IPS DF 6.9 (cell line): ENCODE results near the gene ROBO1.

Source experiments
- DNase-seq: peaks from one replicate; pipeline ENCODE4 v3.0.0-alpha.2; 2013; ENCODE audit warnings: low read depth, low spot score
- H3K27ac ChIP-seq: one replicate; pipeline ENCODE4 v1.5.1; 2013; ENCODE audit warnings: low read length, control low read depth
- H3K27me3 ChIP-seq: 2 replicates; pipeline ENCODE4 v1.6.1; 2013; ENCODE audit warnings: mild to moderate bottlenecking, low read length; ENCODE audit not compliant: control insufficient read depth, insufficient read depth
- H3K36me3 ChIP-seq: 2 replicates; pipeline ENCODE4 v1.6.1; 2013; ENCODE audit warnings: low read length; ENCODE audit not compliant: control insufficient read depth, insufficient read depth
- H3K4me1 ChIP-seq: 2 replicates; pipeline ENCODE4 v1.6.1; 2013; ENCODE audit warnings: low read length; ENCODE audit not compliant: control insufficient read depth, insufficient read depth
- H3K4me3 ChIP-seq: 2 replicates; pipeline ENCODE4 v1.5.1; 2013; ENCODE audit warnings: mild to moderate bottlenecking, low read length
- H3K9me3 ChIP-seq: 2 replicates; pipeline ENCODE4 v1.6.1; 2013; ENCODE audit warnings: low read length, inconsistent platforms; ENCODE audit not compliant: control insufficient read depth, insufficient read depth
- WGBS: extraction: QIAGEN DNeasy Blood & Tissue Kit; methylation state at CpG from one replicate; pipeline ENCODE4 v1.1.7; 2013; ENCODE audit warnings: mixed read lengths, missing lambda C conversion rate; ENCODE audit not compliant: insufficient read length, insufficient coverage; 5-methylcytosine and 5-hydroxymethylcytosine counted together

ROBO1 gene

GRCh38 chr3:78994174-78995027 is 773.4 kb downstream of the ROBO1 start:
- WGBS, result no CpG with 5 or more reads among the region's 9 CpGs
- Histone ChIP-seq H3K27ac (no peak overlapping the region), H3K9me3 (no peaks in the 10 kb centered on the region), H3K4me3 (no peak overlapping the region), H3K27me3 (no peaks in the 10 kb centered on the region), H3K4me1 (no peaks in the 10 kb centered on the region; the same call in 1 of the 2 replicates), H3K36me3 (no peaks in the 10 kb centered on the region)
- DNase-seq, result peak; percentile 27

GRCh38 chr3:78993375-78993774 is 774.4 kb downstream of the ROBO1 start:
- Histone ChIP-seq H3K9me3 (no peaks in the 10 kb centered on the region), H3K4me3 (no peak overlapping the region), H3K36me3 (no peaks in the 10 kb centered on the region), H3K27me3 (no peaks in the 10 kb centered on the region), H3K27ac (no peak overlapping the region), H3K4me1 (no peaks in the 10 kb centered on the region; the same call in 1 of the 2 replicates)
- no peak for DNase-seq
- no CpG with 5 or more reads among the region's 4 CpGs for WGBS

GRCh38 chr3:78992830-78993229 is 775.0 kb downstream of the ROBO1 start:
- Histone ChIP-seq H3K27me3 (no peaks in the 10 kb centered on the region), H3K9me3 (no peaks in the 10 kb centered on the region), H3K36me3 (no peaks in the 10 kb centered on the region), H3K4me1 (no peaks in the 10 kb centered on the region; the same call in 1 of the 2 replicates), H3K4me3 (no peak overlapping the region), H3K27ac (no peak overlapping the region)
- no CpG with 5 or more reads among the region's 3 CpGs for WGBS
- no peak for DNase-seq

GRCh38 chr3:78992400-78992799 is 775.4 kb downstream of the ROBO1 start:
- no peak overlapping the region for H3K4me3 ChIP-seq
- DNase-seq, result no peak
- no peak overlapping the region for H3K27ac ChIP-seq
- no peaks in the 10 kb centered on the region for H3K27me3 ChIP-seq
- H3K9me3 ChIP-seq, result no peaks in the 10 kb centered on the region
- H3K4me1 ChIP-seq, result no peaks in the 10 kb centered on the region; the same call in 1 of the 2 replicates
- no peaks in the 10 kb centered on the region for H3K36me3 ChIP-seq

- H3K4me1 ChIP-seq, result no peaks in the 10 kb centered on the region; the same call in 1 of the 2 replicates
- no peak overlapping the region for H3K27ac ChIP-seq
- no peaks in the 10 kb centered on the region for H3K36me3 ChIP-seq
- H3K9me3 ChIP-seq, result no peaks in the 10 kb centered on the region
- whole genome bisulfite sequencing, result no CpG with 5 or more reads among the region's 2 CpGs
- no peak overlapping the region for H3K4me3 ChIP-seq
- no peak for DNase-seq
- H3K27me3 ChIP-seq, result no peaks in the 10 kb centered on the region
Measured at GRCh38 chr3:78991656-78992055, 776.1 kb downstream of the ROBO1 start.

- Histone ChIP-seq H3K9me3 (no peaks in the 10 kb centered on the region), H3K27me3 (no peaks in the 10 kb centered on the region), H3K27ac (no peak overlapping the region), H3K4me3 (no peak overlapping the region), H3K36me3 (no peaks in the 10 kb centered on the region), H3K4me1 (no peaks in the 10 kb centered on the region; the same call in 1 of the 2 replicates)
- no CpG with 5 or more reads among the region's 4 CpGs for WGBS
- no peak for DNase-seq
Measured at GRCh38 chr3:78990156-78990555, 777.6 kb downstream of the ROBO1 start.

GRCh38 chr3:78988324-78988723 is 779.5 kb downstream of the ROBO1 start:
- Histone ChIP-seq H3K36me3 (no peaks in the 10 kb centered on the region), H3K4me3 (no peak overlapping the region), H3K4me1 (no peaks in the 10 kb centered on the region), H3K27me3 (no peaks in the 10 kb centered on the region), H3K27ac (no peak overlapping the region), H3K9me3 (no peaks in the 10 kb centered on the region)
- DNase-seq, result no peak

- DNase-seq, result no peak
- no peak overlapping the region for H3K4me3 ChIP-seq
- H3K27ac ChIP-seq, result no peak overlapping the region
- 0 out of 2 replicates have a peak, but pooled peaks cover 1% of the 10 kb centered on the region for H3K4me1 ChIP-seq
- no peaks in the 10 kb centered on the region for H3K9me3 ChIP-seq
- no peaks in the 10 kb centered on the region for H3K27me3 ChIP-seq
- no peaks in the 10 kb centered on the region for H3K36me3 ChIP-seq
- no CpG with 5 or more reads among the region's 5 CpGs for WGBS
Measured at GRCh38 chr3:78986416-78987101, 781.2 kb downstream of the ROBO1 start.

- no peaks in the 10 kb centered on the region for H3K9me3 ChIP-seq
- no CpG with 5 or more reads among the region's 2 CpGs for WGBS
Measured at GRCh38 chr3:78985981-78986380, 781.8 kb downstream of the ROBO1 start.

GRCh38 chr3:78979028-78979427 is 788.8 kb downstream of the ROBO1 start:
- no peak overlapping the region for H3K27ac ChIP-seq
- H3K36me3 ChIP-seq, result no peaks in the 10 kb centered on the region
- no peak for DNase-seq
- H3K4me1 ChIP-seq, result 0 out of 2 replicates have a peak, but pooled peaks cover 1% of the 10 kb centered on the region
- no CpG with 5 or more reads among the region's 4 CpGs for WGBS
- no peak overlapping the region for H3K4me3 ChIP-seq
- H3K27me3 ChIP-seq, result no peaks in the 10 kb centered on the region
- H3K9me3 ChIP-seq, result no peaks in the 10 kb centered on the region

More at GRCh38 chr3:78985981-78986380, 781.8 kb downstream of the ROBO1 start:
- Histone ChIP-seq H3K36me3 (no peaks in the 10 kb centered on the region), H3K27me3 (no peaks in the 10 kb centered on the region), H3K4me3 (no peak overlapping the region), H3K27ac (no peak overlapping the region), H3K4me1 (0 out of 2 replicates have a peak, but pooled peaks cover 1% of the 10 kb centered on the region)
- no peak for DNase-seq
